Measurements from ENCODE around the gene PAOX.

DNA sequence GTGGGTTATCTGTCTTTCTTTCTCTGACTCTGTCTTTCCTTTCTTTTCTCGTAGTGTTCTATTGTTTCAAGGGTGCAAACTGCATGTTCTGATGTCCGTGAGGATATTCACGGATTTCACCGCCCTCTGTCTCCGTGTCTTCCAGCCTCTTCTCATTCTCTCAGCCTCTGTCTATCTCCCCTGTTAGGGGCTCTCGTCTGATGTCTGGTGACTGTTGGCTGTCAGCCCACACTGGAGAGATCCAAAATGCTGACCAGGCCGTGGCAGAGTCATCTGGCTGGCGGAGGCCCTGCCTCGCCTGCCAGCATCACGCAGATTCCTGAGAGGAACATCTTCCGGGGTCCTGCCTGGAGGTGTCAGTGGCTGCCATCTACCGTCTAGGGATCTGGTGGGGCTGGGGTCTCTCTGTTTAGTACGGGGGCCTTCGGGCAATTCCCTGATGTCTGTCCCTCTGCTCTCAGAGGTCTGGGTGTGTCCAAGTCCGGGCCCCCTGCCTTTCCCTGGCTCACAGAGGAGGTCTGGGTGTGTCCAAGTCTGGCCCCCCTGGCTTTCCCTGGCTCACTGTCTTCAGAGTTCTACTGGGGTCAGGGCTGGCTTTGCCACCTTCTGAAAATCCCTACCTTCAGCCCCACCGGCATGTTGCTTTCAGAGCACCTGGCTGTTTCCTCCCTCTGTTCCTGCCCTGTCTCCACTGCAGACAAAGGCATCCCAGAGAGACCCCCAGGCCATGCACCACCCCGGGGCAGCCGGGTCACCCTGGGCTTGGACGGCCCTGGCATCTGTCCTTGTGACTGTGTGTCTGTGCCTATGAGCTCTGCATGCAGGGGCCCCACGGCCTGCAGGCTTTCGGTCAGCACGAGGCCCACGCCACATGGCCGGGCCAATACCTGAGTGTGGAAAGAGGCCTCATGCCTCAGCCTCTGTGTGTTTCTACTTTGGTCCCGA lies 60.7 kb downstream of the PAOX start:
- TF ChIP-seq CTCF (conservative IDR thresholded peaks at IDR 0.05; ENCODE audit: low read length) (no peak), EZH2phosphoT487 (IDR thresholded peaks at IDR 0.05; ENCODE audit: borderline replicate concordance) (no peak)

All from Loucy (cell line).